ENCODE results near the gene STAMBPL1.
A peak's percentile ranks its signal among the peaks of the same experiment; 100 is the strongest.
"Not testable (repeated sequence)": the region's sequence is repeated elsewhere in the genome, so short reads cannot be mapped to it uniquely, and the experiment has no call there.

STAMBPL1 gene

DNA sequence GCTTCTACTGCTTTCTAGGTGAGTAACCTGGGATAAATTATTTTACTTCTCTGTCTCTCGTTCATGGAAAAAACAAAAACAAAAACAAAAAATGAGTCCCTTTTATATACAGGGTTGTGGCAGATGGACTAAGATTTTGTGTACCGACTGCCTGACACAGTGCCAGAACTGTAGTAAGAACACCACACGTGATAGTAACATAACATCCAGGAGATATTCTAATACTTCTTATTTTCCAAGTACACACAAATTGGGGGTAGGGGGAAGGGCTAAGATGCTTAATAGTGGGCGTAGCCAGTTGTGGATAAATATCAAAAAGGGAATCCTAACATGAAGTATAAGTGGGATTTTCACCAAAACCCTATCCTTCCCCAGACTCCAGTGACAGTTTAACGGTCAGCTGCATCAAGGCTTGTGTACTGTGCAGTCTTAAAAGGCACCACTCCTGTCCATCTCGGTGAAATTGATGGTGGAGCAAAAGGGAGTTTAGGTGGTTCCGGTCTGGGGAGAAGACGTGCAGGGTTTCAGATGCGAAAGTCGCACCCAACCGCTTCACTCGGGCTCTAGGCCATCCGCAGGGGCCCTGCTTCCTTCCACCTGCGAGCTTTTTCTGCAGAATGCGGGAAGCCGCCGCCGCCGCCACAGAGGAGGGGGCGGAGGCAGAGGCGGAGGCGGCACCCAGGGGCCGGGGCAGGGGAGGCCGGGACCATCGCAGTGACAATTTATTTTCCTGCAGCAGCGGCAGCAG is at the start of gene STAMBPL1:
Gene STAMBPL1, plus strand, starts transcription at position 712 of the 748 bp plus-strand sequence. CDS start 21,464 bp downstream, outside the sequence.
- DNase-seq, result peak; percentile 13

DNA sequence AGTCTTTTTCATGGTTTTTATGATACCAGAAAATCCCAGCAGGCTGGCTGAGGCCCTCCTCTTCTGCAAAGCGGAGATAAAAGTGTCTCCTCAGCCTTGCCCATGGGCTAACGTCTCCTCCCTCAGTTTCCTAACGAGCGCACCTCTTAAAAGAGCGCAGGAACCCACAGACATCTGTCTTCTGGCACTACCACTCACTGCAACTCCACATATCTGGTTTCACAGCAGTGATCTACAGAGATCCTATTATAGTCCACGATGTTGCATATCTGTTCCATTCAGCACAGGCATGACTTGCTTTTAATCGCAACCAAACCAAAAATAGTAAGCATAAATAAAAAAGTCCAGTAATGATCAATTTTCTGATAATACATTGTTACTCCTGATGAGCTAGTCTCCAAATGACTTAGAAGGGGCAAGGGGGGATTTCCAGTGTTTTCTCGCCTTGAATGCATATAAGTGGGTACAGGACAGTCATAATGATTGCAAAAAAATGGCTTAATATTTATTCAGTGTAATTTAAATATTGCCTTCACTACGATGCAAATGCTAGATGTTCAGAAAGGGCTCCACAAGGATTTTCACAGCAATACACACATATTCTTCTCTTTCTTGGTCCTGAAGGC is 49.3 kb upstream of the STAMBPL1 start:
- DNase-seq, result no peak

DNA sequence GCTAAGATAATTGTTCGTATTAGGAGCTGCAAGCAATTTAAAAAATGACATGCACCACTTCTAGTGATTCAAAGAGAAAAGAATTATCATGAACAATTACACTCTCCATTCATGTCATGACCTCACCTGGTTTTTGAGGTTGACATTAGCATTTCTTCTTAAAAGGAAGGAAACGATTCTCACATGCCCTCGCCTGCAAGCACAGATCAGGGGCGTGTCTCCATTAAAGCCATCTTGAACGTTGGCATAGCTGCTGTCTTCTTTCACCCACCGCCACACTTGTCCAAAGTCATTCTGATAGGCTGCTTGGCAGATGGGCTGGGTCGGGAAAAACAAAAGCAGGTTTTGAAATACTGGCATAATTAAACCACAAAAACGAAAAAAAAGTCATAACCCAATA is 48.3 kb upstream of the STAMBPL1 start:
- DNase-seq, result no peak

DNA sequence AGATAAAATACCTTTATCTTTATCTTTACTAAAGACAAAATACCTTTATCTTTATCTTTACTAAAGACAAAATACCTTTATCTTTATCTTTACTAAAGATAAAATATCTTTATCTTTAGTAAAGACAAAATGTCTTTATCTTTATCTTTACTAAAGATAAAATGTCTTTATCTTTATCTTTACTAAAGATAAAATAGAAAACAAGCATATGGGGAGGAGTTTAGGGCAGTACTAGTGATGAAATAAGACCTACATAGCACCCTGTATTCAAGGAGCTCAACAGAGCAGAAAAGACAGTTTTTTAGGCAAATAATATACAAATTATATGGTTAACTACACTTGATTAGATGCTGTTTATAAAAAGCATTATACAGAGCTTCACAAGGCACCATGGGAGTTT is 47.7 kb upstream of the STAMBPL1 start:
- no peak for DNase-seq

DNA sequence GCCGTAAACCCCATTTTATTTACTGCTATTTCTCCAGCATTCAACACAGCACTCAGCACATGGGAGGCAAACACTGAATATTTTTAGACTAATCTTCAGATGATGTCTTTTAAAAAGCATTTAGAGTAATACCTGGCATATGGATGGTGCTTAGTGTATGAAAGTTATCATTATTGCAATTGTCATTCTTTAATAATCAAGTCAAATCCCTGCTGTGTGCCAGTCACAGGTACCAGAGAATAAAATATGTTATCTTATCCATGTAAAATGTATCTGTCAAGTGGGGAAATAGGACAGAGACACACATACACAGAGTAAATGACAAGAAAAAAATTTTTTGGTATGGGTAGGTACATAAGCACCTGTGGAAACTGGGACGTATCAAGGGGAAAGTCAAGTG is 46.9 kb upstream of the STAMBPL1 start:
- DNase-seq, result no peak

DNA sequence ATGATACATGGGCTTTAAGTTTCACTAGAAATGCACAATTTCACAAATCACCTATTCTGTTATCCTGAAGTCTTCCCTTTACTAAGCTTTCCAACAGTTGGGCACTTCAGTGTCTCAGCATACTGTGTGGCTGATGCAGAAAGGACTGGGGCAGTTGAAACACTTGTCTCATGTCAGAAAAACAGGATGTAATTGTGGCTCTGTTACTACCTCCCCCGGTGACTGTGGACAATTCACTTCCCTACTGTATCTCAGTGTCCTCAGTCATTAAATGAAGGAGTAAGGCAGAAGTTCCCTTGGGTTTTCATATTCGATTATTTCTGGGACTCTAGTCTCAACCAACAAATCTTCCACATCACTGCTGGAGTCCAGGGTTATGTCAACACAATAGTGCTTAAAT is 46.3 kb upstream of the STAMBPL1 start:
- DNase-seq, result peak; percentile 68

DNA sequence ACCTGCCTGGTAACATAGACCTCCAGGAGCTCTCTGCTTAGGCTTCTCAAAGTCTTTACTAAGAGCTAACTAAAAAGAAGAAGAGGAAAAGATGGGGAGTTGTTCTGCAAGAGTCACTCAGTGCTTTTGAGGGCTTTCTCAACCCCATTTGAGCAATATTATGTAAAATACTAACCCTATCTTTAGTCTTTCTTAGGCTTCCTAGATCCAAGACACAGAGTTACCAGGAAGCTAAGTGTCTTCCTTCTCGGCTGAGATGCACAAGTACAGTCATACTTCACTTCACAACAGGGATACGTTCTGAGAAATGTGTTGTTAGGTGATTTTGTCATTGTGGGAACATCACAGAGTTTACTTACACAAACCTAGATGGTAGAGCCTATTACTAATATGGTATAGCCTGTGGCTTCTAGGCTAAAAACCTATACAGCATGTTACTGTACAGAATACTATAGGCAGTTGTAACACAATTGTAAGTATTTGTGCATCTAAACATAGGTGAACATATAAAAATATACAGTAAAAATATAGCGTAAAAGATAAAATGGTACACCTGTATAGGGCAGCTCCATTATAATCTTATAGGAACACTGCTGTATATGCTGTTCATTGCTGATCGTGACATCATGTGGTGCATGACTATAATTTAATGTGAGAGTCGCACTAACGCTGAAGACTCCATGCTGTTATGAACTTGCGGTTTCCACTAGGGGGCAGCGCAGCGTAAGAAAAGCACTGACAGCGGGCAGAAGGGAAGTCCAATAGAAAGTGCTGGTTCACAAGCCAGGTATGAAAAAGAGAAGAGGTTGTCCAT is 44.7 kb upstream of the STAMBPL1 start:
- DNase-seq, result peak; percentile 61

DNA sequence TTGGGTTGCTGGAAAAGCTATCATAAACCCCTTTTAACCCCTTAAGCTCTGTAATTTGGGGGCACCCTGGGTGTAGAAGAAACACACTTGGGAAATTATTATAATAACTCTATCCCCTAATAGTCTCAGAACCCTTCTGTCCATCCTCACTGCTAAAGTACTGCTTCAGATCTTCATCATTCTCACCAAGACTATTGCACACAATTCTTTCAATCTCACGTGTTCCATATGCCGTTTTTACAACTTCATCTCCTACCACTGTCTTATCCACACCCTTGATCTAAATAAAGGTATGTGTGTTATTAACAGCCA is 44.2 kb upstream of the STAMBPL1 start:
- no peak for DNase-seq

DNA sequence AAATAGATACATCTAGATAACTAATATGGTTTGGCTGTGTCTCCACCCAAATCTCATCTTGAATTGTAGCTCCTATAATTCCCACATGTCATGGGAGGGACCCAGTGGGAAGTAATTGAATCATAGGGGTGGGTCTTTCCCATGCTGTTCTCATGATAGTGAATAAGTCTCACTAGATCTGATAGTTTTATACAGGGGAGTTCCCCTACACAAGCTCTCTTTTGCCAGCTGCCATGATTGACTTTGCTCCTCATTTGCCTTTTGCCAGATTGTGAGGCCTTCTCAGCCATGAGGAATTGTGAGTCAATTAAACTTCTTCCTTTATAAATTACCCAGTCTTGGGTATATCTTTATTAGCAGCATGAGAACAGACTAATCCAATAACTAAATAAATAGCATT is 42.4 kb upstream of the STAMBPL1 start:
- not testable (repeated sequence) for DNase-seq

DNA sequence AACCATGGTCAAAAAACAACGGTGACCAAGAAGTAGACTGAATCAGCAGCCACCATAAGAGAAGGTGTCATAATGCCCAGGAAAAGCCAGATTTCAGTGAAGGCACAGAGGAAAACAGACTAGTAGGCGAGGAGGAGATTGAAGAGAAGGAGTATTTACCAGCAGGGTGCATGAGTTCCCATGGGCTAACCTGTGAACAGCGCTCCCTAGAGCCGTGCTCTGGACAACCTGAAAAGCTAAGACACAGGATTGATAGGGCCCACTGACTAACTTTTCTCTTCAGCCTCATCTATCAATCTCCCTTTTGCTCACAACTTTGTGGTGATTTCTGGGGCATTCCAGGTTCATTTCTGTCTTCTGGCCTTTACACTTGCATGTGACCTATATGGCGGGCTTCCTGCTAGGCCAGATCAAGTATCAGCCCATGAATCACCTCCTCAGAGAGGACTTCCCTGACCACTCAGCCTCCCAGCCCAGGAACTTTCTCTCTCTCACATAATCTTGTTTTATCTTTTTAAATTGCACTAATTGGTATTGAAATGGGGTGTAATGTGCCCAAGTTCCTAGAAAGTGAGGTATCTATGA is 41.2 kb upstream of the STAMBPL1 start:
- no peak for DNase-seq

DNA sequence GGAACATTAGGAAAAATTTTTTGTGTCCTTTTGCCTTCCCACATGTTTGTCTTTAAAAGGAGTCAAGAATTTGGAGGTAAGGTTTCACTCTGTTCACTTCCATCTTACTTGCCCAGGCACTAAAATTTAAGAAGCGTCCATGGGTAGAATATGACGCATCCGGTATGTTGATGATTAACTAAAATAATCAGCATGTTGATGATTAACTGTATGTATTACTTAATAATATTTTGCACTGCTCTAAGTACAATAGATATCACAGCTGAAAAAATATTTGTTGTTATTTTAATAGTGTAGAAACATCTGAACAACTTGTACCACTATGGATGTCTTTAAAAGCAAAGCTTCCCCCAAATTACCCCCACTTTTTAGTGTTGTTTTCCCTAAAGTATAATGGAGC is 39.9 kb upstream of the STAMBPL1 start:
- DNase-seq, result no peak

DNA sequence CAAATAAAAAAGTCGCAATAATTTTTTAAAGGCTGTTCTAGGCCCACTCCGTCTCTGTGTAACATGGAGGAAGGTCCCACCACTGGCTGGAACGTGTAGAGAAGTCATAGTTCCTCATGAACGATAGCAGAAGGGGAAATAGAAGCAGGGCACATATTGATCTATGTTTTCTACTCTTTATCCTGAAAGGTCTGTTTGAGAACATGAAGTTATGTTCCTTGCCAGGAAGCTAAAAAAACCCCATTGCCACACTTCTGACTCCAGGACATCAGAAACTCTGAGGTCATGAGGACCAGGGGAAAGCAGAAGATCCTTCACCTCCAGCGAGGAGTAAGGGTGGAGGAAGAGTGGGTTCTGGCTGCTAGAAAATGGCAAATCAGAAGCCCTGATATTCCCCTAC is 39.2 kb upstream of the STAMBPL1 start:
- no peak for DNase-seq

DNA sequence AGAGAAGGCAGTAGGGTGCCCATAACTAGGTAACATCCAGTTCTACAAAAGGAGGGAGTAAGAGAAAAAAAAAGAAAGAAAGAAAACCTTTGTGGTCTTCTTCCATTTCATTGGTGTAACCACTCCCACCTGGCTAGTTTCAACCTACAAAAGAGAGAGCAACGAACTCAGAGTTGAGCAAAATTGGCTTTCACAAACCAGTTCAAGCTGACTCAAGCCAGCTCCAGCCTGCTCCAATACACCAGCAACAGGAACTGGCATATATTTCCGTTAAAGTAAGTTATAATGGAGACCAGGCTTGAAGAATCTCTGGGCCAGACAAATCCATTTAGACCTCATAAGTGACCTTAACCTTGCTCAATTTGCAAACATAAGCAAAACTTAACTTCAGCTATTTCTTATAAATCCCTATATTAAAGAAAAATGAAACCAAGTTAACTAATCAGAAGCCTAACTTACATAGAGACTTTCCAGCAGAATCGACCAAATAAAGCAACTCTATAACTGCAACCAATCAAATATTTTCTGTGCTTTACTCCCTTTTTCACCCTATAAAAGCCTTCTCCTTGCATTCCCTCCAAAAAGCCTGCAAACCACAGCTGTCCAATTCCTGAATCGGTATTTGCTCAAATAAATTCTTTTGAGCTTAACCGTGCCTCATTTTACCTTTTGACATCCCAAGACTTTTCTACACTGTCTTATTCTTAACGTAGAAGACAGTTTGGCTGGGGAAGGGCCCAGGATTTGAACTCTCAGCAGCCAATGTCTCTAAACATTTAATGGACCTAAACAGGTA is 38.5 kb upstream of the STAMBPL1 start:
- DNase-seq, result no peak

DNA sequence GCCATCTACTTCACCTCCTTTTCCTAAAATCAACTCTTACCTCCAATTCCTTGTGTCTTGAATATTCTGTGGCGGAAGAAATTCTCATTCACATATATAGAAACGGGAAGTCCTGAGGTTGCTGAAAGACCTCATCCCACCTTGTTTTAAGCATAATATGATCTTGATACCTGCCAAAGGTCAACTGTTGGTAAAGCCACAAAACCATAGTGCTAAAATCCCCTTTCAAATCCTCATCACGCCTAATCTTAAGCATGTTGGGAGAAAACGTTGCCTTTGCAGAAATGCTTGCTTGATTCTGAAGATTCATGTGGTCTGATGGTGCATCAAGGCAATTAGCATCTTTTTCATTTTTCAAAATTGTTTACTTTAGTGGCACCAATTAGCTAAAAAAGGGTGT is 36.9 kb upstream of the STAMBPL1 start:
- no peak for DNase-seq

DNA sequence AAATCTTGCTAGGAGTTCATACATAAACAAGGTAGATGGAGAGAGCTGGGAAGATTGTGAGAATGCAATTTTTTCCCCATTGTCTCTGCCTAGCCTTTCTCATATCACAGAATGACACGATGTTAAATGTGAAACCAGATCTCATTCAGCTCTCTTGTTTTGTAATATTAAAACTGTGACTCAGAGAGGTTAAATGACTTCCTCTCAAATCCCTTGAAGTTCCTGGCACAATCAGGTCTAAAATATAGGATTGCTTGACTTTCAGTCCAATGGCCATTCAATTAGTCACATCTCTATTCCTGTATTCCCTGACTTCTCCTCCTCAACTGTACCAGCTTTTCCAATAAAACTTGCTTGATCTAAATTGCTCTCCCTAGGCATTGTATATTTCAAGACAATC is 31.5 kb upstream of the STAMBPL1 start:
- DNase-seq, result no peak

DNA sequence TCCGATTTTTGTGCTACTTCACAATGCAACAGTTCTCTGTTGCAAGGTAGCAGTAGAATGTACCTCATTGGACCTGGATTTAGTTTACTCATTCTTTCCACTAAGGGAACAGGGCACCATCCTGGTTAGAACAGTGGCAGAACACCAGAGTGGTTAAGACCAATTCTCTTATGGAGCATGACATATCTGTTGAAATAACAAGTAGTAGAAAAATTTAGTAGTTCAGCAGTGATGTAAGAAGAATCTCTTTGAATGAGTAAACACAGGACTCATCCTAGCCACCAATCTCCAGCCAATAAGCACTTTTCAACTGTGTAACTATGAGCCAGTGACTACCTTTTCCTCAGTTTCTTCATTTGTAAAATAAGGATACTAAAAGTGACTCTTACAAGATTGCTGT is 30.8 kb upstream of the STAMBPL1 start:
- DNase-seq, result no peak

DNA sequence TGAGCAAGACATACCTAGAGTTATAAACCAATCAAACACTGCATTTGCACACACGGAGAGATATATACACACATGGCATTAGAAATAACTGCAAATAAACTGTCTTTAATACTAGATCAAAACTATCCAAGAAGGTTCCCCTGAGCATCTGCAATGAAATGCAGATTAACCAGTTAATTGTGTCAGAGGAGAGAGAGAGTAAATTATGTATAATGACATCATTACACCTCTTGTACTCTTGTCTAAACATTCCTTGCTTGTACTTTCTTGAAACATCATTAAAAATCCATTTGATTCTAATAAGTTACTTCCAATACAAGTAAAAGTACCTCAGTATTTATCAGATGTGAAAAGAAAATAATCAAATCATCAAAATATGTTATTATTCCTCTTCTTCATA is 29.3 kb upstream of the STAMBPL1 start:
- DNase-seq, result no peak

DNA sequence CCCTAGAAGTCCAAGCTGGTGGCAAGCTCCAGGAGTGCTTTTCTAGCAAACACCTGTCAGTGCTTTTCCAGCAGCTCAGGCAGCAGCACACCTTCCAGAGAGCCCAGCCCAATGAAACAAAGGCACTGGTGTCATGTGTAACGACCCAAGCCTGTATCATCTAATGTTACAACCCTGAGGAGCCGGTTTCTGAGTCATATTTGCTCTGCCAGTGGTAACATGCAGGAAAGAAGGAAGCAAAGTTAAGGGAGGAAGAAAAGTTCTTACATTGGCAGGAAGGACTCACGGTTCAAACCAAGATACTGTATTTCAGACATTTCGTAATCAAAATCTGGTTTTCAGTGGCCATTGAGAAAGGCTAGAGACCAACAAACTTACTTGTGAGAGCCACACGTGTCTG is 28.3 kb upstream of the STAMBPL1 start, which contains the start of gene ANKRD22:
Gene ANKRD22, minus strand, starts transcription at position 139 of the 400 bp plus-strand sequence. CDS start 237 bp downstream, outside the sequence.
- DNase-seq, result peak; percentile 73

DNA sequence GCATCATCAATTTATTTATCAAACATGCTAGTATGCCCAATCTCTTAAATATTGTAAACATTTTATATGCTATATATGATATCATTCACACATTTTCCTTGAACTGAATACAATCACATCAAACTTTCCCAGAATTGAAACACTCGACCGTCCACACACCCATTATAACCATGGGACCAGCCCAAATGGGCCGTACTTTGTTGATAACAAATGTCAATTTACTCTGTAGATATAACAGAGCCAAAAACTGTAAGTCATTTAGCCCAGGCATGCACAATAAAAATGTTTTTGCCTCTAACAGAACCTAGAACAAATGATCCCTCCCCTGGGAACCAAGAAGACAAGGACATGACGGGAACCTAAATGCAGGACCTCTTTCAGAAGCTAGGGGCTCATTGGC is 27.7 kb upstream of the STAMBPL1 start:
- DNase-seq, result no peak

DNA sequence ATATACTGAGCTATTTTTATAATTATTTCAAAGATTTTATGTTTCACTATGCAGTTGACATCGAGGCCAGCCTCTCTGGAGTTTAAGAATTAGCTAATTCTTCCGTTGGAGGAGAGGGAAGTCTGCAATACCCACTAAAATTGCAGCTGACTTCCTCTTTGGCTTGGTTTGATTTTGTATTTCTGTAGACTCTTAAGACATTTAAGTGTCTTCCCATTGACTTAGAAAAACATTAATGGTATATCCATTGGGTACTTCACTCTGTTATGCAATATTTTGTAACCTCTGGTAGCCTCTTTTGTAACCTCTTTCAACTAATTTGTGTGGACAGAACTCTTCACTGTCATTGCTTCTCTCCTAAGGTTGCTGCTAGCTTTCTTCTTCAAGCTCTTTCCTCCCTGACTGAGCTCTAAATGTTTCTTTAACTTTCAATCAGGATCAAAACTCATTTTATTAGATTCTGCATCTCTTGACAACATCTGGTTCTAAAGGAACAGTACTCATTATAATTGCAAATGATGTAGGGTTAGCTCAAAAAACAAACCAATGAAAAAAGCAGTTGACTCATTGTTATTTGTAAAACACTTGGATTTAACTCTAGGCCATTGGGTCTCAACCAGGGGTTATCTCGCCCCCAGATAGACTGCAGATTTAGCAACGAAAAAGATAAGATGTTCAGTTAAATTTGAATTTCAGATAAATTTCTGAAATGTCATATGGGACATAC is 26.7 kb upstream of the STAMBPL1 start:
- peak; percentile 85 for DNase-seq

DNA sequence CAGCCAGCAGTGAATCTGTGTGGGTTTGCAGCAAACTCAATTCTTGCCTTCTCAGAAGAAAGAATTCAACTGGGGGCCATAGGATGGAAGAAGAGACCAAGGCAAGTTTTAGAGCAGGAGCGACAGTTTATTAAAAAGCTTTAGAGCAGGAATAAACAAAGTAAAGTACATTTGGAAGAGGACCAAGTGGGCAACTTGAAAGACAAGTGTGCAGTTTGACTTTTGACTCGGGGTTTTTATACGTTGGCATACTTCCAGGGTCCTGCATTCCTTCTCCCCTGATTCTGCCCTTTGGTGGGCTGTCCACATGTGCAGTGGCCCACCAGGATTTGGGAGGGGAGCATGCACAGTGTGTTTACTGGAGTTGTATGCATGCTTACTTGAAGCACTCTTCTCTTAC is 25.4 kb upstream of the STAMBPL1 start:
- no peak for DNase-seq

DNA sequence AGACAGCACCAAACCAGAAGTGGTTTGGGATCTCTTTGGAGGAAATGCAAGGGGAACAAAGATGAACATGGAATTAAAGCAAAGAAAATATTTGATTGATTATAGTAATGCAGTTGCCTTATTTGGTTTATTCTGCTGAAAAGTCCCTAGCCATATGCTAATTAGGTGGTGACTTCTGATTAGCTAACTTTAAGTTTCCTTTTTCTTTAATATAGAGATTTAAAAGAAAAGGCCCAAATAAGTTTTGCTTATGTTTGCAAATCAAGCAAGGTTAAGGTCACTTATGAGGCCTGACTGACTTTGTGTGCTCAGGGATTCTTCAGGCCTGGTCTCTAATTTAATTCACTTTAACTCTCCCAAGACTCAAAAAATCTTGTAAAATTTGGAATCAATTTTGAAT is 22.2 kb upstream of the STAMBPL1 start:
- DNase-seq, result no peak
